ENCODE measurements around the gene XRCC5.

DNA sequence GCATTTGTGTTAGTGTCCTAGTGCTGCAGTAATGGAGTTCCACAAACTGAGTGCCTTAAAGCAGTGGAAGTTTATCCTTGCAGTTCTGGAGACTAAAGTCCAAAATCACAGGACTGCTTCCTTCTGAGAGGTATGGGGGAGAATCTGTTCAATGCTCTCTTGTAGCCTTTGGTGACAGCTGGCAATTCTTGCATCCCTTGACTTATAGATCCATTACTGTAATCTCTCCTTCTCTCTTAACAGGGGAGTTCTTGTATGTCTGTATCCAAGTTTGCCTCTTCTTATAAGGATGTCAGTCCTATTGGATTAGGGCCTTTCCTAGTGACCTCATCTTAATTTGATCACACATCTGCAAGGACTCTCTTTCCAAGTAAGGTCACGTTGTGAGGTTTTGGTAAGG lies 69.9 kb downstream of the XRCC5 start:
- TF ChIP-seq, protein P1, sequence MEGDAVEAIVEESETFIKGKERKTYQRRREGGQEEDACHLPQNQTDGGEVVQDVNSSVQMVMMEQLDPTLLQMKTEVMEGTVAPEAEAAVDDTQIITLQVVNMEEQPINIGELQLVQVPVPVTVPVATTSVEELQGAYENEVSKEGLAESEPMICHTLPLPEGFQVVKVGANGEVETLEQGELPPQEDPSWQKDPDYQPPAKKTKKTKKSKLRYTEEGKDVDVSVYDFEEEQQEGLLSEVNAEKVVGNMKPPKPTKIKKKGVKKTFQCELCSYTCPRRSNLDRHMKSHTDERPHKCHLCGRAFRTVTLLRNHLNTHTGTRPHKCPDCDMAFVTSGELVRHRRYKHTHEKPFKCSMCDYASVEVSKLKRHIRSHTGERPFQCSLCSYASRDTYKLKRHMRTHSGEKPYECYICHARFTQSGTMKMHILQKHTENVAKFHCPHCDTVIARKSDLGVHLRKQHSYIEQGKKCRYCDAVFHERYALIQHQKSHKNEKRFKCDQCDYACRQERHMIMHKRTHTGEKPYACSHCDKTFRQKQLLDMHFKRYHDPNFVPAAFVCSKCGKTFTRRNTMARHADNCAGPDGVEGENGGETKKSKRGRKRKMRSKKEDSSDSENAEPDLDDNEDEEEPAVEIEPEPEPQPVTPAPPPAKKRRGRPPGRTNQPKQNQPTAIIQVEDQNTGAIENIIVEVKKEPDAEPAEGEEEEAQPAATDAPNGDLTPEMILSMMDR (IDR thresholded peaks at IDR 0.05) = no peak
- TF ChIP-seq POLR2AphosphoS5 (IDR thresholded peaks at IDR 0.05) = no peak
